ENCODE data around the gene CDKN2B.

Gene CDKN2B

DNA sequence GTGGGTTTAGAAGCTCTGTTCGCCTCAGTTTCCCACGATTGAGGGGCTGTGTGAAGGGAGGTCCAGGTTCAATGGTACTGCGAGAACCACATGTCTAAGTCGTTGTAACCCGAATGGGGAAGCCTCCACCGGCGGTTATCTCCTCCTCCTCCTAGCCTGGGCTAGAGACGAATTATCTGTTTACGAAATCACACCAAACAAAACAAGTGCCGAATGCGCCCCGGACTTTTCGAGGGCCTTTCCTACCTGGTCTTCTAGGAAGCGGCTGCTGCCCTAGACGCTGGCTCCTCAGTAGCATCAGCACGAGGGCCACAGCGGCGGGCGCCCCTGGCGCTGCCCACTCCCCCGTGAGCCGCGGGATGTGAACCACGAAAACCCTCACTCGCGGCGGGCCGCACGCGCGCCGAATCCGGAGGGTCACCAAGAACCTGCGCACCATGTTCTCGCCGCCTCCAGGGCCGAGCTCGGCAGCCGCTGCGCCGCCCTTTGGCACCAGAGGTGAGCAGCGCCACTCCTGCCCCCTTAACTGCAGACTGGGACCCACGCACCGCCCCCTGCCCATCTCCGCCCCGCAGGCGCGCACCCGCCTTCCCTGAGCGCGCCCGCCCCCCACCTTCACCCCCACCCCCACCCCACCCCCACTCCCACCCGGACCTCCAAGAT, 15.1 kb downstream of the CDKN2B start, which contains the start of gene CDKN2A (continued):
- TF ChIP-seq HOXC10 (CRISPR knock-in tag; IDR thresholded peaks at IDR 0.05) (no peak), ZSCAN16 (tag by site-specific recombination; IDR thresholded peaks at IDR 0.05) (no peak), SP3 (tag by site-specific recombination; IDR thresholded peaks at IDR 0.05) (no peak; the same call in 1 of the 2 replicates), ZNF585B (tag by site-specific recombination; IDR thresholded peaks at IDR 0.05) (no peak), KLF8 (tag by site-specific recombination; IDR thresholded peaks at IDR 0.05) (no peak), OVOL3 (tag by site-specific recombination; IDR thresholded peaks at IDR 0.05) (no peak), KLF10 (tag by site-specific recombination; IDR thresholded peaks at IDR 0.05) (no peak), ZNF324 (tag by site-specific recombination; IDR thresholded peaks at IDR 0.05) (0 out of 2 replicates have a peak, but pooled peaks have one; percentile 22), ZNF398 (tag by site-specific recombination; IDR thresholded peaks at IDR 0.05) (no peak), ZNF133 (tag by site-specific recombination; IDR thresholded peaks at IDR 0.05) (no peak), KLF9 (tag by site-specific recombination; IDR thresholded peaks at IDR 0.05; ENCODE audit: low read depth) (peak; percentile 35; the same call in 1 of the 2 replicates), ZNF571 (tag by site-specific recombination; IDR thresholded peaks at IDR 0.05) (no peak), PRDM2 (tag by site-specific recombination; IDR thresholded peaks at IDR 0.05; ENCODE audit: borderline replicate concordance) (no peak), ZNF426 (tag by site-specific recombination; IDR thresholded peaks at IDR 0.05) (no peak), ZNF335 (tag by site-specific recombination; conservative IDR thresholded peaks at IDR 0.05) (peak; percentile 76), ZNF114 (tag by site-specific recombination; IDR thresholded peaks at IDR 0.05) (no peak), ZNF521 (tag by site-specific recombination; IDR thresholded peaks at IDR 0.05) (no peak), ZNF544 (tag by site-specific recombination; IDR thresholded peaks at IDR 0.05) (no peak), SP7 (tag by site-specific recombination; IDR thresholded peaks at IDR 0.05) (no peak)
- TF ChIP-seq, protein P1, sequence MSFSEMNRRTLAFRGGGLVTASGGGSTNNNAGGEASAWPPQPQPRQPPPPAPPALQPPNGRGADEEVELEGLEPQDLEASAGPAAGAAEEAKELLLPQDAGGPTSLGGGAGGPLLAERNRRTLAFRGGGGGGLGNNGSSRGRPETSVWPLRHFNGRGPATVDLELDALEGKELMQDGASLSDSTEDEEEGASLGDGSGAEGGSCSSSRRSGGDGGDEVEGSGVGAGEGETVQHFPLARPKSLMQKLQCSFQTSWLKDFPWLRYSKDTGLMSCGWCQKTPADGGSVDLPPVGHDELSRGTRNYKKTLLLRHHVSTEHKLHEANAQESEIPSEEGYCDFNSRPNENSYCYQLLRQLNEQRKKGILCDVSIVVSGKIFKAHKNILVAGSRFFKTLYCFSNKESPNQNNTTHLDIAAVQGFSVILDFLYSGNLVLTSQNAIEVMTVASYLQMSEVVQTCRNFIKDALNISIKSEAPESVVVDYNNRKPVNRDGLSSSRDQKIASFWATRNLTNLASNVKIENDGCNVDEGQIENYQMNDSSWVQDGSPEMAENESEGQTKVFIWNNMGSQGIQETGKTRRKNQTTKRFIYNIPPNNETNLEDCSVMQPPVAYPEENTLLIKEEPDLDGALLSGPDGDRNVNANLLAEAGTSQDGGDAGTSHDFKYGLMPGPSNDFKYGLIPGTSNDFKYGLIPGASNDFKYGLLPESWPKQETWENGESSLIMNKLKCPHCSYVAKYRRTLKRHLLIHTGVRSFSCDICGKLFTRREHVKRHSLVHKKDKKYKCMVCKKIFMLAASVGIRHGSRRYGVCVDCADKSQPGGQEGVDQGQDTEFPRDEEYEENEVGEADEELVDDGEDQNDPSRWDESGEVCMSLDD (tag by site-specific recombination; IDR thresholded peaks at IDR 0.05) = no peak; the same call in 1 of the 2 replicates
- TF ChIP-seq, protein P2, sequence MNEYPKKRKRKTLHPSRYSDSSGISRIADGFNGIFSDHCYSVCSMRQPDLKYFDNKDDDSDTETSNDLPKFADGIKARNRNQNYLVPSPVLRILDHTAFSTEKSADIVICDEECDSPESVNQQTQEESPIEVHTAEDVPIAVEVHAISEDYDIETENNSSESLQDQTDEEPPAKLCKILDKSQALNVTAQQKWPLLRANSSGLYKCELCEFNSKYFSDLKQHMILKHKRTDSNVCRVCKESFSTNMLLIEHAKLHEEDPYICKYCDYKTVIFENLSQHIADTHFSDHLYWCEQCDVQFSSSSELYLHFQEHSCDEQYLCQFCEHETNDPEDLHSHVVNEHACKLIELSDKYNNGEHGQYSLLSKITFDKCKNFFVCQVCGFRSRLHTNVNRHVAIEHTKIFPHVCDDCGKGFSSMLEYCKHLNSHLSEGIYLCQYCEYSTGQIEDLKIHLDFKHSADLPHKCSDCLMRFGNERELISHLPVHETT (tag by site-specific recombination; IDR thresholded peaks at IDR 0.05) = no peak
- TF ChIP-seq, protein P3, sequence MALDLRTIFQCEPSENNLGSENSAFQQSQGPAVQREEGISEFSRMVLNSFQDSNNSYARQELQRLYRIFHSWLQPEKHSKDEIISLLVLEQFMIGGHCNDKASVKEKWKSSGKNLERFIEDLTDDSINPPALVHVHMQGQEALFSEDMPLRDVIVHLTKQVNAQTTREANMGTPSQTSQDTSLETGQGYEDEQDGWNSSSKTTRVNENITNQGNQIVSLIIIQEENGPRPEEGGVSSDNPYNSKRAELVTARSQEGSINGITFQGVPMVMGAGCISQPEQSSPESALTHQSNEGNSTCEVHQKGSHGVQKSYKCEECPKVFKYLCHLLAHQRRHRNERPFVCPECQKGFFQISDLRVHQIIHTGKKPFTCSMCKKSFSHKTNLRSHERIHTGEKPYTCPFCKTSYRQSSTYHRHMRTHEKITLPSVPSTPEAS (tag by site-specific recombination; IDR thresholded peaks at IDR 0.05) = peak; percentile 54; the same call in 1 of the 2 replicates
- TF ChIP-seq, protein P4, sequence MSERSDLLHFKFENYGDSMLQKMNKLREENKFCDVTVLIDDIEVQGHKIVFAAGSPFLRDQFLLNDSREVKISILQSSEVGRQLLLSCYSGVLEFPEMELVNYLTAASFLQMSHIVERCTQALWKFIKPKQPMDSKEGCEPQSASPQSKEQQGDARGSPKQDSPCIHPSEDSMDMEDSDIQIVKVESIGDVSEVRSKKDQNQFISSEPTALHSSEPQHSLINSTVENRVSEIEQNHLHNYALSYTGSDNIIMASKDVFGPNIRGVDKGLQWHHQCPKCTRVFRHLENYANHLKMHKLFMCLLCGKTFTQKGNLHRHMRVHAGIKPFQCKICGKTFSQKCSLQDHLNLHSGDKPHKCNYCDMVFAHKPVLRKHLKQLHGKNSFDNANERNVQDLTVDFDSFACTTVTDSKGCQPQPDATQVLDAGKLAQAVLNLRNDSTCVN (tag by site-specific recombination; optimal IDR thresholded peaks at IDR 0.05) = peak; percentile 79
- TF ChIP-seq, protein P5, sequence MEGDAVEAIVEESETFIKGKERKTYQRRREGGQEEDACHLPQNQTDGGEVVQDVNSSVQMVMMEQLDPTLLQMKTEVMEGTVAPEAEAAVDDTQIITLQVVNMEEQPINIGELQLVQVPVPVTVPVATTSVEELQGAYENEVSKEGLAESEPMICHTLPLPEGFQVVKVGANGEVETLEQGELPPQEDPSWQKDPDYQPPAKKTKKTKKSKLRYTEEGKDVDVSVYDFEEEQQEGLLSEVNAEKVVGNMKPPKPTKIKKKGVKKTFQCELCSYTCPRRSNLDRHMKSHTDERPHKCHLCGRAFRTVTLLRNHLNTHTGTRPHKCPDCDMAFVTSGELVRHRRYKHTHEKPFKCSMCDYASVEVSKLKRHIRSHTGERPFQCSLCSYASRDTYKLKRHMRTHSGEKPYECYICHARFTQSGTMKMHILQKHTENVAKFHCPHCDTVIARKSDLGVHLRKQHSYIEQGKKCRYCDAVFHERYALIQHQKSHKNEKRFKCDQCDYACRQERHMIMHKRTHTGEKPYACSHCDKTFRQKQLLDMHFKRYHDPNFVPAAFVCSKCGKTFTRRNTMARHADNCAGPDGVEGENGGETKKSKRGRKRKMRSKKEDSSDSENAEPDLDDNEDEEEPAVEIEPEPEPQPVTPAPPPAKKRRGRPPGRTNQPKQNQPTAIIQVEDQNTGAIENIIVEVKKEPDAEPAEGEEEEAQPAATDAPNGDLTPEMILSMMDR (tag by site-specific recombination; IDR thresholded peaks at IDR 0.05) = peak; percentile 43
